CD4-positive, alpha-beta memory T cell (primary cell): ENCODE data around the gene AHRR. TPM values are rescaled to one million over a fixed set of nuclear protein-coding genes. Genes with fewer than 3 reads are reported as not detected.

ENCODE experiments used
- CTCF ChIA-PET: fragments of 350-600 bp; sonication (Branson Sonifier 250); formaldehyde crosslinking; loops from one replicate; lab custom pipeline; 2021; ENCODE audit warnings: inconsistent platforms; ENCODE audit not compliant: partially characterized antibody; lab: Charles Lee
- POLR2A ChIA-PET: fragments of 350-600 bp; sonication (Branson Sonifier 250); formaldehyde crosslinking; loops from one replicate; lab custom pipeline; 2021; ENCODE audit not compliant: partially characterized antibody; lab: Charles Lee
- DNase-seq, 5 donors: peaks; one replicate each; pipeline versions ENCODE4 v3.0.0 to v3.0.0-alpha.2; 2020 to 2022; ENCODE audit warnings: mixed read lengths in 1 of 5
- H3K27ac ChIP-seq: one replicate; pipeline ENCODE4 v1.7.0; 2013; ENCODE audit warnings: low read depth, low read length
- H3K27me3 ChIP-seq: 2 replicates; pipeline ENCODE4 v1.7.0; 2013; ENCODE audit warnings: mild to moderate bottlenecking, low read length, moderate library complexity; ENCODE audit not compliant: insufficient read depth
- H3K36me3 ChIP-seq: 2 replicates; pipeline ENCODE4 v1.7.0; 2013; ENCODE audit warnings: mild to moderate bottlenecking, low read length, moderate library complexity; ENCODE audit not compliant: insufficient read depth
- H3K4me1 ChIP-seq: 2 replicates; pipeline ENCODE4 v1.7.0; 2013; ENCODE audit warnings: mild to moderate bottlenecking, low read length, moderate library complexity; ENCODE audit not compliant: insufficient read depth
- H3K4me3 ChIP-seq, 2 donors: one replicate each; pipeline ENCODE4 v1.7.0; 2013; ENCODE audit warnings: low read length in 2 of 2, mild to moderate bottlenecking in 1 of 2
- H3K9me3 ChIP-seq, 2 donors: one replicate each; pipeline ENCODE4 v1.7.0; 2013; ENCODE audit warnings: low read length in 2 of 2, control low read depth in 1 of 2; ENCODE audit not compliant: control insufficient read depth in 1 of 2
- H3K27ac Mint-ChIP-seq, 7 donors: one replicate each; pipeline ENCODE4 v1.8.0; 2020 to 2021; ENCODE audit warnings: mixed read lengths in 7 of 7, mild to moderate bottlenecking in 6 of 7, inconsistent platforms in 3 of 7, moderate library complexity in 3 of 7
- H3K27me3 Mint-ChIP-seq, 2 donors: one replicate each; pipeline ENCODE4 v1.8.0; 2020 to 2021; ENCODE audit warnings: mixed read lengths in 2 of 2
- H3K36me3 Mint-ChIP-seq, 2 donors: one replicate each; pipeline ENCODE4 v1.8.0; 2020 to 2021; ENCODE audit warnings: mixed read lengths in 2 of 2, inconsistent platforms in 1 of 2, mild to moderate bottlenecking in 1 of 2
- H3K4me1 Mint-ChIP-seq, 4 donors: one replicate each; pipeline ENCODE4 v1.8.0; 2020 to 2021; ENCODE audit warnings: mixed read lengths in 4 of 4, mild to moderate bottlenecking in 1 of 4
- H3K4me3 Mint-ChIP-seq, 8 donors: one replicate each; pipeline ENCODE4 v1.8.0; 2020 to 2021; ENCODE audit warnings: mixed read lengths in 8 of 8, mild to moderate bottlenecking in 7 of 8, moderate library complexity in 6 of 8, inconsistent platforms in 3 of 8
- H3K9me3 Mint-ChIP-seq, 8 donors: one replicate each; pipeline ENCODE4 v1.8.0; 2020 to 2021; ENCODE audit warnings: mixed read lengths in 8 of 8, mild to moderate bottlenecking in 5 of 8, inconsistent platforms in 3 of 8, moderate library complexity in 1 of 8
- intact Hi-C: fragments of 100-400 bp; cut with micrococcal nuclease; formaldehyde crosslinking; loops from one replicate; pipeline ENCODE4 v1.15.1; 2023
- polyA plus RNA-seq, 2 donors: library from polyadenylated mRNA; unstranded; fragments of 300-500 nt; fragmentation: Illumina TruSeq; gene quantifications; one replicate each; pipeline ENCODE4 v1.2.3, GENCODE V29; 2021
- total RNA-seq, 2 experiments: library from RNA; stranded (reverse); gene quantifications; one replicate each; pipeline ENCODE4 v1.2.3, GENCODE V29; 2021

AHRR gene
- total and polyA plus RNA-seq, 4 experiments from 2014 or later, result 0.23 to 2.7 (median 0.74) TPM

- POLR2A ChIA-PET, result no interaction called here
- H3K36me3 Mint-ChIP-seq, result no peaks in the 10 kb centered on the region
Observed at GRCh38 chr5:422323-423232, 101.1 kb downstream of the AHRR start.

GRCh38 chr5:423233-423565, 101.7 kb downstream of the AHRR start:
- no peaks in the 10 kb centered on the region for H3K36me3 Mint-ChIP-seq
- Histone ChIP-seq H3K4me1 (no peaks in the 10 kb centered on the region), H3K27ac (no peak overlapping the region), H3K36me3 (no peaks in the 10 kb centered on the region), H3K4me3 (no peak overlapping the region), H3K27me3 (no peaks in the 10 kb centered on the region), H3K9me3 (no peaks in the 10 kb centered on the region)
- no peaks in the 10 kb centered on the region for H3K4me1 Mint-ChIP-seq
- CTCF ChIA-PET, result interaction anchor here (1.3 kb wide), 1 partner anchor 235 kb away, joined by 3 read pairs; no protein-coding TSS in a partner anchor
- POLR2A ChIA-PET, result no interaction called here
- DNase-seq, result no peak
- intact Hi-C loops, result no loop called here
- H3K4me3 Mint-ChIP-seq, result no peak overlapping the region
- no peak overlapping the region for H3K27ac Mint-ChIP-seq
- no peaks in the 10 kb centered on the region for H3K9me3 Mint-ChIP-seq
- peaks cover 5 to 8% of the 10 kb centered on the region in 2 donors for H3K27me3 Mint-ChIP-seq

More at GRCh38 chr5:422323-423232, 101.1 kb downstream of the AHRR start:
- Mint-ChIP-seq H3K9me3 (no peaks in the 10 kb centered on the region), H3K27me3 (peaks cover 3 to 5% of the 10 kb centered on the region in 2 donors), H3K4me1 (no peaks in the 10 kb centered on the region), H3K4me3 (no peak overlapping the region), H3K27ac (no peak overlapping the region)
- intact Hi-C loops, result no loop called here
- CTCF ChIA-PET, result interaction anchor here (1.3 kb wide), 1 partner anchor 234 kb away, joined by 3 read pairs; no protein-coding TSS in a partner anchor
- no peaks in the 10 kb centered on the region for H3K36me3 ChIP-seq
- no peaks in the 10 kb centered on the region for H3K4me1 ChIP-seq
- DNase-seq, result no peak
- no peak overlapping the region for H3K27ac ChIP-seq
- no peaks in the 10 kb centered on the region for H3K27me3 ChIP-seq
- no peak overlapping the region for H3K4me3 ChIP-seq
- H3K9me3 ChIP-seq, result no peaks in the 10 kb centered on the region

- H3K27me3 Mint-ChIP-seq, result peaks cover 5 to 8% of the 10 kb centered on the region in 2 donors
- no peaks in the 10 kb centered on the region for H3K4me1 Mint-ChIP-seq
- H3K27me3 ChIP-seq, result no peaks in the 10 kb centered on the region
- H3K4me1 ChIP-seq, result no peaks in the 10 kb centered on the region
- H3K9me3 ChIP-seq, result no peaks in the 10 kb centered on the region
- no peak for DNase-seq
- no peaks in the 10 kb centered on the region for H3K9me3 Mint-ChIP-seq
- no peaks in the 10 kb centered on the region for H3K36me3 Mint-ChIP-seq
- H3K27ac ChIP-seq, result no peak overlapping the region
- no peak overlapping the region for H3K4me3 ChIP-seq
- H3K36me3 ChIP-seq, result no peaks in the 10 kb centered on the region
- CTCF ChIA-PET, result interaction anchor here (1.3 to 2.6 kb wide), 3 partner anchors 107 to 236 kb away, joined by 3 to 19 read pairs (median 9); no protein-coding TSS in a partner anchor
- H3K4me3 Mint-ChIP-seq, result no peak overlapping the region
- intact Hi-C loops, result no loop called here
- POLR2A ChIA-PET, result no interaction called here
- no peak overlapping the region for H3K27ac Mint-ChIP-seq
Observed at GRCh38 chr5:423626-424261, 102.2 kb downstream of the AHRR start.

- Mint-ChIP-seq H3K4me1 (no peaks in the 10 kb centered on the region), H3K27me3 (peaks cover 5 to 8% of the 10 kb centered on the region in 2 donors), H3K27ac (no peak overlapping the region), H3K9me3 (no peaks in the 10 kb centered on the region), H3K4me3 (no peak overlapping the region), H3K36me3 (no peaks in the 10 kb centered on the region)
- intact Hi-C loops, result loop anchor here (1.0 kb wide), 1 partner anchor 236 kb away; no protein-coding TSS in a partner anchor
- ChIA-PET CTCF (interaction anchor here (2.5 to 2.6 kb wide), 2 partner anchors 107 to 237 kb away, joined by 9 to 19 read pairs; no protein-coding TSS in a partner anchor), POLR2A (no interaction called here)
- Histone ChIP-seq H3K36me3 (no peaks in the 10 kb centered on the region), H3K27me3 (no peaks in the 10 kb centered on the region), H3K27ac (no peak overlapping the region), H3K4me1 (no peaks in the 10 kb centered on the region), H3K4me3 (no peak overlapping the region), H3K9me3 (no peaks in the 10 kb centered on the region)
- no peak for DNase-seq
Observed at GRCh38 chr5:424301-425110, 103.0 kb downstream of the AHRR start.

GRCh38 chr5:425714-426113, 104.2 kb downstream of the AHRR start:
- ChIA-PET CTCF (interaction anchor here (0.6 to 2.6 kb wide), 3 partner anchors 109 to 238 kb away, joined by 3 to 19 read pairs (median 9); no protein-coding TSS in a partner anchor), POLR2A (no interaction called here)
- no peaks in the 10 kb centered on the region for H3K4me1 Mint-ChIP-seq
- no peaks in the 10 kb centered on the region for H3K9me3 Mint-ChIP-seq
- H3K4me3 ChIP-seq, result no peak overlapping the region
- no peak for DNase-seq
- H3K27ac ChIP-seq, result no peak overlapping the region
- intact Hi-C loops, result loop anchor here (1.0 kb wide), 1 partner anchor 237 kb away; no protein-coding TSS in a partner anchor
- H3K36me3 ChIP-seq, result no peaks in the 10 kb centered on the region
- H3K9me3 ChIP-seq, result no peaks in the 10 kb centered on the region
- no peaks in the 10 kb centered on the region for H3K36me3 Mint-ChIP-seq
- H3K27me3 ChIP-seq, result no peaks in the 10 kb centered on the region
- H3K4me1 ChIP-seq, result no peaks in the 10 kb centered on the region
- peaks cover 5 to 9% of the 10 kb centered on the region in 2 donors for H3K27me3 Mint-ChIP-seq
- H3K27ac Mint-ChIP-seq, result no peak overlapping the region
- H3K4me3 Mint-ChIP-seq, result no peak overlapping the region

- H3K27ac Mint-ChIP-seq, result peak overlapping the region in 1 of 7 donors; percentile 19
- ChIA-PET CTCF (interaction anchor here (1.0 to 2.6 kb wide), 4 partner anchors 109 to 238 kb away, joined by 3 to 19 read pairs (median 6); no protein-coding TSS in a partner anchor), POLR2A (no interaction called here)
- H3K9me3 Mint-ChIP-seq, result no peaks in the 10 kb centered on the region
- no peaks in the 10 kb centered on the region for H3K36me3 Mint-ChIP-seq
- no peaks in the 10 kb centered on the region for H3K27me3 ChIP-seq
- no peak overlapping the region for H3K27ac ChIP-seq
- H3K4me1 Mint-ChIP-seq, result no peaks in the 10 kb centered on the region
- intact Hi-C loops, result no loop called here
- H3K36me3 ChIP-seq, result no peaks in the 10 kb centered on the region
- no peak overlapping the region for H3K4me3 Mint-ChIP-seq
- DNase-seq, result no peak
- no peaks in the 10 kb centered on the region for H3K9me3 ChIP-seq
- H3K27me3 Mint-ChIP-seq, result peaks cover 5 to 9% of the 10 kb centered on the region in 2 donors
- H3K4me3 ChIP-seq, result no peak overlapping the region
- no peaks in the 10 kb centered on the region for H3K4me1 ChIP-seq
Observed at GRCh38 chr5:426392-426976, 105.0 kb downstream of the AHRR start.
